Measurements from ENCODE around the gene TAS2R10. TPM values are rescaled to one million over a fixed set of nuclear protein-coding genes. Genes with fewer than 3 reads are reported as not detected.

The TAS2R10 gene
- total RNA-seq, 1 experiment from 2014 or later = 1.1 TPM

- H3K4me3 ChIP-seq (ENCODE audit: low read depth, low read length, poor library complexity, severe bottlenecking) = no peak within 1 kb of the TSS
- no peaks in the 10 kb centered on the region for H3K36me3 ChIP-seq (ENCODE audit: insufficient read depth, low read length, poor library complexity, severe bottlenecking)
- H3K9me3 ChIP-seq (ENCODE audit: low read depth, low read length, poor library complexity, severe bottlenecking) = no peaks in the 10 kb centered on the region
- H3K4me1 ChIP-seq (ENCODE audit: insufficient read depth, low read length, poor library complexity, severe bottlenecking) = no peaks in the 10 kb centered on the region
- no peaks in the 10 kb centered on the region for H3K27me3 ChIP-seq (replicated peaks; ENCODE audit: insufficient read depth, low read depth, low read length, poor library complexity)
- TF ChIP-seq CTCF (conservative IDR thresholded peaks at IDR 0.05; ENCODE audit: low read depth, low read length) (no peak), EZH2 (IDR thresholded peaks at IDR 0.05; ENCODE audit: borderline replicate concordance, low read depth, low read length, poor library complexity, severe bottlenecking) (no peak)
- intact Hi-C loops (cut with micrococcal nuclease; ENCODE audit: unreplicated experiment) = no loop called here
- no TSS peak for BruUV-seq (replicated peaks)
- no peak within 1 kb of the TSS for H3K27ac ChIP-seq (ENCODE audit: low read depth, low read length, poor library complexity, severe bottlenecking)
- ChIA-PET CTCF (no interaction called here), POLR2A (ENCODE audit: low non-redundant PET) (no interaction called here)
- no peak for DNase-seq (ENCODE audit: low spot score)
Measured at GRCh38 chr12:10807186-10807585, 19.0 kb downstream of the TAS2R10 start, which contains the start of gene TAS2R8. Gene TAS2R8 (minus strand): TSS chr12:10807286. CDS start chr12:10806980, 306 bp downstream.

- TF ChIP-seq CTCF (conservative IDR thresholded peaks at IDR 0.05; ENCODE audit: low read depth, low read length) = no peak
- TF ChIP-seq EZH2 (IDR thresholded peaks at IDR 0.05; ENCODE audit: borderline replicate concordance, low read depth, low read length, poor library complexity, severe bottlenecking) = no peak
- DNase-seq (ENCODE audit: low spot score) = no peak
- Histone ChIP-seq H3K27ac (ENCODE audit: low read depth, low read length, poor library complexity, severe bottlenecking) (no peak within 1 kb of the TSS), H3K36me3 (ENCODE audit: insufficient read depth, low read length, poor library complexity, severe bottlenecking) (no peaks in the 10 kb centered on the region), H3K4me1 (ENCODE audit: insufficient read depth, low read length, poor library complexity, severe bottlenecking) (no peaks in the 10 kb centered on the region), H3K4me3 (ENCODE audit: low read depth, low read length, poor library complexity, severe bottlenecking) (no peak within 1 kb of the TSS), H3K9me3 (ENCODE audit: low read depth, low read length, poor library complexity, severe bottlenecking) (no peaks in the 10 kb centered on the region), H3K27me3 (replicated peaks; ENCODE audit: insufficient read depth, low read depth, low read length, poor library complexity) (peaks cover 5% of the 10 kb centered on the region)
- intact Hi-C loops (cut with micrococcal nuclease; ENCODE audit: unreplicated experiment) = no loop called here
- ChIA-PET POLR2A (ENCODE audit: low non-redundant PET) (no interaction called here), CTCF (no interaction called here)
- BruUV-seq (replicated peaks) = no TSS peak
Measured at GRCh38 chr12:10802587-10802986, 23.6 kb downstream of the TAS2R10 start, which contains the start of gene TAS2R7. Gene TAS2R7 (minus strand): TSS chr12:10802627. CDS start chr12:10802570, 57 bp downstream.

GRCh38 chr12:10801741-10802140 lies 24.4 kb downstream of the TAS2R10 start:
- POLR2A ChIA-PET (ENCODE audit: low non-redundant PET) = no interaction called here
- H3K4me1 ChIP-seq (ENCODE audit: insufficient read depth, low read length, poor library complexity, severe bottlenecking) = no peaks in the 10 kb centered on the region
- H3K27me3 ChIP-seq (replicated peaks; ENCODE audit: insufficient read depth, low read depth, low read length, poor library complexity) = peaks cover 5% of the 10 kb centered on the region
- H3K9me3 ChIP-seq (ENCODE audit: low read depth, low read length, poor library complexity, severe bottlenecking) = no peaks in the 10 kb centered on the region
- no peak overlapping the region for H3K4me3 ChIP-seq (ENCODE audit: low read depth, low read length, poor library complexity, severe bottlenecking)
- no TSS peak for BruUV-seq (replicated peaks)
- CTCF ChIA-PET = no interaction called here
- H3K27ac ChIP-seq (ENCODE audit: low read depth, low read length, poor library complexity, severe bottlenecking) = no peak overlapping the region
- DNase-seq (ENCODE audit: low spot score) = no peak
- TF ChIP-seq EZH2 (IDR thresholded peaks at IDR 0.05; ENCODE audit: borderline replicate concordance, low read depth, low read length, poor library complexity, severe bottlenecking) = no peak
- TF ChIP-seq CTCF (conservative IDR thresholded peaks at IDR 0.05; ENCODE audit: low read depth, low read length) = no peak
- H3K36me3 ChIP-seq (ENCODE audit: insufficient read depth, low read length, poor library complexity, severe bottlenecking) = no peaks in the 10 kb centered on the region
- intact Hi-C loops (cut with micrococcal nuclease; ENCODE audit: unreplicated experiment) = no loop called here
